PC-3 (cell line): Measurements from ENCODE around the gene OSBPL9. TPM values are rescaled to one million over a fixed set of nuclear protein-coding genes. Genes with fewer than 3 reads are reported as not detected.

Source experiments
- ATAC-seq: fragments of 200-7000 bp; cut with Tn5 transposase; 2 replicates; pipeline ENCODE4 v1.9.1; 2020; ENCODE audit warnings: mild to moderate bottlenecking, moderate library complexity
- BruUV-seq: library from RNA; stranded (reverse); fragments of 400-500 nt; replicated peaks from 2 replicates; lab custom pipeline; 2021; lab: Mats Ljungman, UMichigan
- CTCF ChIA-PET: fragments of 300-600 bp; sonication (Branson Sonifier 250); formaldehyde crosslinking; loops from one replicate; lab custom pipeline; 2022; ENCODE audit warnings: antibody characterized with exemption; lab: Charles Lee
- POLR2A ChIA-PET: fragments of 300-600 bp; sonication (Branson Sonifier 250); formaldehyde crosslinking; loops from one replicate; lab custom pipeline; 2022; ENCODE audit warnings: antibody characterized with exemption; ENCODE audit not compliant: unreplicated experiment; lab: Charles Lee
- DNase-seq: peaks from one replicate; pipeline ENCODE4 v3.0.0-alpha.2; 2015
- H2AFZ ChIP-seq: fragments of 300-600 bp; sonication (generic); 2 replicates; pipeline ENCODE4 v1.6.0; 2016; ENCODE audit warnings: antibody characterized with exemption, low read length
- H3F3A ChIP-seq: fragments of 300-600 bp; sonication (generic); one replicate; pipeline ENCODE4 v1.6.0; 2017; ENCODE audit warnings: antibody characterized with exemption, low read length, control low read depth, mild to moderate bottlenecking; ENCODE audit not compliant: unreplicated experiment
- H3K27ac ChIP-seq: fragments of 300-600 bp; sonication (generic); 2 replicates; pipeline ENCODE4 v1.5.1; 2016; ENCODE audit warnings: mild to moderate bottlenecking, low read length
- H3K27me3 ChIP-seq: fragments of 300-600 bp; sonication (generic); 2 replicates; pipeline ENCODE4 v1.6.1; 2016; ENCODE audit warnings: low read length, mixed read lengths
- H3K36me3 ChIP-seq: fragments of 300-600 bp; sonication (generic); 2 replicates; pipeline ENCODE4 v1.6.1; 2016; ENCODE audit warnings: low read depth, mixed run types, low read length, mixed read lengths
- H3K4me1 ChIP-seq: fragments of 300-600 bp; sonication (generic); 2 replicates; pipeline ENCODE4 v1.5.1; 2016; ENCODE audit warnings: low read length; ENCODE audit not compliant: insufficient read depth
- H3K4me2 ChIP-seq: fragments of 300-600 bp; sonication (generic); 2 replicates; pipeline ENCODE4 v1.6.0; 2016; ENCODE audit warnings: low read length
- H3K4me3 ChIP-seq: fragments of 300-600 bp; sonication (generic); 2 replicates; pipeline ENCODE4 v1.5.1; 2016; ENCODE audit warnings: mild to moderate bottlenecking, low read length, mixed read lengths
- H3K79me2 ChIP-seq: fragments of 300-600 bp; sonication (generic); 2 replicates; pipeline ENCODE4 v1.6.1; 2017; ENCODE audit warnings: low read length, mixed read lengths
- H3K9ac ChIP-seq: fragments of 300-600 bp; sonication (generic); 2 replicates; pipeline ENCODE4 v1.6.0; 2016; ENCODE audit warnings: mild to moderate bottlenecking, low read length
- H3K9me2 ChIP-seq: fragments of 300-600 bp; sonication (generic); replicated peaks from 2 replicates; pipeline ENCODE4 v1.6.1; 2016; ENCODE audit warnings: mixed run types, low read length, mixed read lengths
- H3K9me3 ChIP-seq: fragments of 300-600 bp; sonication (generic); 2 replicates; pipeline ENCODE4 v1.6.1; 2016; ENCODE audit warnings: low read length, mixed read lengths
- H4K20me1 ChIP-seq: fragments of 300-600 bp; sonication (generic); 2 replicates; pipeline ENCODE4 v1.6.1; 2016; ENCODE audit warnings: low read length, mixed read lengths
- EZH2 ChIP-seq: fragments of 300-600 bp; sonication (generic); IDR thresholded peaks from one replicate; pipeline ENCODE4 v1.6.1; 2017; ENCODE audit warnings: antibody characterized with exemption, mild to moderate bottlenecking, low read length; ENCODE audit not compliant: unreplicated experiment
- EZH2phosphoT487 ChIP-seq: fragments of 300-600 bp; sonication (generic); IDR thresholded peaks from 2 replicates; pipeline ENCODE4 v1.6.1; 2018; ENCODE audit warnings: mild to moderate bottlenecking, antibody characterized with exemption, low read length, borderline replicate concordance
- intact Hi-C: fragments of 100-400 bp; cut with micrococcal nuclease; formaldehyde crosslinking; loops from 2 replicates; pipeline ENCODE4 v1.9.0; 2023
- total RNA-seq: library from RNA; depleted of rRNA; stranded (reverse); fragments of >200 nt; gene quantifications from 2 replicates; pipeline ENCODE4 v1.2.3, GENCODE V29; 2014
- TF ChIP-seq, protein P1 (sequence below): fragments of 300-600 bp; sonication (generic); conservative IDR thresholded peaks from 2 replicates; pipeline ENCODE4 v1.5.1; 2017; ENCODE audit warnings: antibody characterized with exemption, low read depth, mild to moderate bottlenecking, low read length

Gene OSBPL9
- total RNA-seq, 1 experiment from 2014 or later: 74.7 TPM

DNA sequence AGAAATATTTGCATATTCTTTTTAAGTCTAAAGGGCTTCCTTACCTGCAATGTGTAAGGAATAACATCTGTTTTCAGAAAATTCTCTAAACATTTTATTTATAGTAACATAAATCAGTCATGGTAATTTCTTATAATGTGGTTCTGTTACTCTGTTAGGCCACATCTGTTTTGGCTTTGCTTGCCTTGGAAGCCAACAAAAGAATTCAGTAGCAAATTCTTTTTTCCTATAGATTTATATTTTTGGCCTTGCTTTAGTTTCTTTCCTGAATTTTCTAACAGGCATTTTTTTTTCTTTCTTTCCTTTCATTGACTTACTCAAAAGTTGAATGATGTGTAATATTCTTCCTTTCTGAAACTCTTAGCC is 72.2 kb downstream of the OSBPL9 start:
- intact Hi-C loops: no loop called here
- Histone ChIP-seq H3K4me1 (peaks cover 44% of the 10 kb centered on the region), H4K20me1 (no peaks in the 10 kb centered on the region), H3K27me3 (no peaks in the 10 kb centered on the region), H3K9ac (no peak overlapping the region), H3K9me3 (no peaks in the 10 kb centered on the region), H3K27ac (peak overlapping the region; percentile 95), H3K79me2 (peaks cover 24% of the 10 kb centered on the region), H3K4me3 (no peak overlapping the region), H3K9me2 (no peaks in the 10 kb centered on the region), H3F3A (no peaks in the 10 kb centered on the region), H2AFZ (no peak overlapping the region), H3K36me3 (no peaks in the 10 kb centered on the region), H3K4me2 (no peak overlapping the region)
- ChIA-PET CTCF (no interaction called here), POLR2A (no interaction called here)
- no TSS peak for BruUV-seq
- TF ChIP-seq, protein P1, sequence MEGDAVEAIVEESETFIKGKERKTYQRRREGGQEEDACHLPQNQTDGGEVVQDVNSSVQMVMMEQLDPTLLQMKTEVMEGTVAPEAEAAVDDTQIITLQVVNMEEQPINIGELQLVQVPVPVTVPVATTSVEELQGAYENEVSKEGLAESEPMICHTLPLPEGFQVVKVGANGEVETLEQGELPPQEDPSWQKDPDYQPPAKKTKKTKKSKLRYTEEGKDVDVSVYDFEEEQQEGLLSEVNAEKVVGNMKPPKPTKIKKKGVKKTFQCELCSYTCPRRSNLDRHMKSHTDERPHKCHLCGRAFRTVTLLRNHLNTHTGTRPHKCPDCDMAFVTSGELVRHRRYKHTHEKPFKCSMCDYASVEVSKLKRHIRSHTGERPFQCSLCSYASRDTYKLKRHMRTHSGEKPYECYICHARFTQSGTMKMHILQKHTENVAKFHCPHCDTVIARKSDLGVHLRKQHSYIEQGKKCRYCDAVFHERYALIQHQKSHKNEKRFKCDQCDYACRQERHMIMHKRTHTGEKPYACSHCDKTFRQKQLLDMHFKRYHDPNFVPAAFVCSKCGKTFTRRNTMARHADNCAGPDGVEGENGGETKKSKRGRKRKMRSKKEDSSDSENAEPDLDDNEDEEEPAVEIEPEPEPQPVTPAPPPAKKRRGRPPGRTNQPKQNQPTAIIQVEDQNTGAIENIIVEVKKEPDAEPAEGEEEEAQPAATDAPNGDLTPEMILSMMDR: no peak
- TF ChIP-seq EZH2phosphoT487 (no peak), EZH2 (no peak)
- no peak for DNase-seq
- ATAC-seq: no peak

DNA sequence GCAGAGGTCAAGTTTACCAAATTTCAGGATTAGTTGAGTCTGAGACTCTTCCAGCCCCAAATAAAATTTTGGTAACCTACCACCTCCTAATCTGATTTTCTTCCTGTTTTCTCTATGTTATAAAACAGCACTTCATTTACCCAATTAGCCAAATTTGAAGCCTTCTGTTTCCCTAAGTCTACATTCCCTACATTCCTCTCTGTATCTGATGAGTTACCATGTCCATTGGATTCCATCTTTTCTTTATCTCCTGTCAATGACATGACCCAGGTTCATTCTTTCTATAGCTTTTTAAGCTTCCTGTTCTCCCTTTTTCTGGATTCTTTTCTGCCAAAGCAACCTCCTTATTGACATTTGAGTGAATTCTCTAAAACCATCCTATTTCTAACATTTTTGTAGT is 72.8 kb downstream of the OSBPL9 start:
- ATAC-seq: no peak
- BruUV-seq: no TSS peak
- ChIA-PET CTCF (interaction anchor here (0.6 kb wide), 1 partner anchor 817 kb away, joined by 4 read pairs; no protein-coding TSS in a partner anchor), POLR2A (no interaction called here)
- Histone ChIP-seq H3K27me3 (no peaks in the 10 kb centered on the region), H3K4me1 (peaks cover 44% of the 10 kb centered on the region), H3K79me2 (peaks cover 24% of the 10 kb centered on the region), H3F3A (no peaks in the 10 kb centered on the region), H3K4me2 (peak overlapping the region; percentile 68), H3K9ac (peak overlapping the region; percentile 66), H3K36me3 (no peaks in the 10 kb centered on the region), H4K20me1 (no peaks in the 10 kb centered on the region), H3K9me2 (no peaks in the 10 kb centered on the region), H3K27ac (peak overlapping the region; percentile 95), H2AFZ (no peak overlapping the region), H3K4me3 (peak overlapping the region; percentile 15; the same call in 1 of the 2 replicates), H3K9me3 (no peaks in the 10 kb centered on the region)
- no peak for TF ChIP-seq EZH2phosphoT487
- TF ChIP-seq EZH2: no peak
- intact Hi-C loops: loop anchor here (5.0 to 10.0 kb wide), 2 partner anchors 62 to 75 kb away; no protein-coding TSS in a partner anchor
- DNase-seq: no peak

DNA sequence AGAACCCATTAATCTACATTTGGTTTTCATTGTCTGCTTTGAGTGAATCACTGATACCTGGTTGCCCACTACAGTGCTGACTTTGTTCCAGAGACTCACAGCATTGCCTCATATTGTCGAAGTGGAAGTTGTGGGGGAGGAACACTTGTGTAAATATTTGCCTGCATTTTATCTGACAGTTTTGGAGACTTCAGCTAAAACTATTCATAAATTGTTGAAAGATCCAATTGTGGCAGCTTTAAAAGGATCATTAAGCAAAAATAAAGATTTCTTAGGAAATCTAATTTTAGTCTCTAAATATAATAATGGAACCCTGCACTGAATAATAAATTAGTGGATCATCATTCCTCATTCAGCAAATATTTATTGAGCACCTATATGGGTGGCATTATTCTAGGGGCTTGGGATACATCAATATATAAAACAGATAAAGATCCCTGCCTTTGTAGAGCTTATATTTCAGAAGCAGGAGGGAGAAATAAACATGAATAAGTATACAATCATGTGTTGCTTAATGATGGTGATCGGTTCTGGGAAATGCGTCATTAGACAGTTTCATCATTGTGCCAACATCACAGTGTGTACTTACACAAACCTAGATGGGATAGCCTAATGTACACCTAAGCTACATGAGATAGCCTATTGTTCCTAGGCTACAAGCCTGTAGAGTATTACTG is 73.5 kb downstream of the OSBPL9 start:
- DNase-seq (peak; percentile 87), ATAC-seq (peak; percentile 80)
- CTCF ChIA-PET: interaction anchor here (0.5 to 0.7 kb wide), 3 partner anchors 28 to 817 kb away, joined by 3 to 5 read pairs (median 4); no protein-coding TSS in a partner anchor
- Histone ChIP-seq H3K9me3 (no peaks in the 10 kb centered on the region), H3K4me1 (peaks cover 44% of the 10 kb centered on the region), H3K4me2 (peak overlapping the region; percentile 68), H3K9me2 (no peaks in the 10 kb centered on the region), H3K27ac (peak overlapping the region; percentile 95), H3K79me2 (peaks cover 31% of the 10 kb centered on the region), H3F3A (no peaks in the 10 kb centered on the region), H3K4me3 (peak overlapping the region; percentile 15; the same call in 1 of the 2 replicates), H2AFZ (no peak overlapping the region), H4K20me1 (no peaks in the 10 kb centered on the region), H3K36me3 (no peaks in the 10 kb centered on the region), H3K27me3 (no peaks in the 10 kb centered on the region), H3K9ac (peak overlapping the region; percentile 66)
- POLR2A ChIA-PET: no interaction called here
- no TSS peak for BruUV-seq
- TF ChIP-seq EZH2phosphoT487 (no peak), EZH2 (no peak)
- TF ChIP-seq, protein P1: no peak
- intact Hi-C loops: loop anchor here (5.0 to 10.0 kb wide), 2 partner anchors 63 to 74 kb away; no protein-coding TSS in a partner anchor
